ENCODE data around the gene MLXIPL.

The MLXIPL gene

DNA sequence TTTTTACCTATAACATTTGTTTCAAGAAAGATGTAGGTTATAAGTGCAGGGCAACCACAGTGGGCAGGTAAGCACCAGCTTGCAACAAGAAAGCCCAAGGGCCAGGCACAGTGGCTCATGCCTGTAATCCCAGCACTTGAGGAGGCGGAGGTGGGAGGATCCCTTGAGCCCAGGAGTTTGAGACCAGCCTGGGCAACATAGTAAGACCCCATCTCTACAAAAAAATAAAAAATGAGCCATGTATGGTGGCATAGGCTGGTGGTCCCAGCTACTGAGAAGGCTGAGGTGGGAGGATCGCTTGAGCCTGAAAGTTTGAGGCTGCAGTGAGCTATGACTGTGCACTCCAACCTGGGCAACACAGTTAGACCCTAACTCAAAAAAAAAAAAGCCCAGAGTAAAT is 79.6 kb downstream of the MLXIPL start:
- no peak for DNase-seq (ENCODE audit: low read depth)
